ENCODE data around the gene ENPP4. TPM values are rescaled to one million over a fixed set of nuclear protein-coding genes. Genes with fewer than 3 reads are reported as not detected.

Gene ENPP4
- total RNA-seq, 1 experiment from 2014 or later = 2.8 TPM

GRCh38 chr6:46102123-46102522 lies 27.7 kb upstream of the ENPP4 start:
- Mint-ChIP-seq H3K4me1 (peaks cover 5% of the 10 kb centered on the region), H3K4me3 (no peak overlapping the region), H3K27me3 (ENCODE audit: low read depth) (no peaks in the 10 kb centered on the region), H3K36me3 (peaks cover 2% of the 10 kb centered on the region), H3K9me3 (peaks cover 6% of the 10 kb centered on the region), H3K27ac (no peak overlapping the region)
- TF ChIP-seq ZNF532 (CRISPR knock-in tag; IDR thresholded peaks at IDR 0.05; ENCODE audit: borderline replicate concordance) (no peak), NFYB (CRISPR knock-in tag; conservative IDR thresholded peaks at IDR 0.05; ENCODE audit: low read depth) (no peak), MYBL2 (CRISPR knock-in tag; IDR thresholded peaks at IDR 0.05) (no peak), GABPB1 (CRISPR knock-in tag; IDR thresholded peaks at IDR 0.05) (no peak), IRF2 (CRISPR knock-in tag; IDR thresholded peaks at IDR 0.05; ENCODE audit: borderline replicate concordance, low read depth) (no peak), NR3C1 (CRISPR knock-in tag; conservative IDR thresholded peaks at IDR 0.05; ENCODE audit: low read depth) (no peak), NFE2L1 (CRISPR knock-in tag; IDR thresholded peaks at IDR 0.05) (no peak), JAZF1 (CRISPR knock-in tag; IDR thresholded peaks at IDR 0.05) (no peak), HMGXB4 (CRISPR knock-in tag; IDR thresholded peaks at IDR 0.05) (no peak), FOXP4 (CRISPR knock-in tag; IDR thresholded peaks at IDR 0.05) (no peak), ZNF425 (CRISPR knock-in tag; conservative IDR thresholded peaks at IDR 0.05) (no peak), EMX1 (CRISPR knock-in tag; IDR thresholded peaks at IDR 0.05) (no peak), GTF2I (CRISPR knock-in tag; conservative IDR thresholded peaks at IDR 0.05) (no peak), FOXJ3 (CRISPR knock-in tag; IDR thresholded peaks at IDR 0.05; ENCODE audit: borderline replicate concordance) (no peak), MAX (CRISPR knock-in tag; IDR thresholded peaks at IDR 0.05) (no peak)
- CTCF ChIA-PET = interaction anchor here (0.7 kb wide), 1 partner anchor 12 kb away, joined by 3 read pairs; no protein-coding TSS in a partner anchor
- DNase-seq (ENCODE audit: low spot score) (no peak), ATAC-seq (no peak)
- POLR2A ChIA-PET = no interaction called here

All from WTC11 (cell line).